CD4-positive, alpha-beta T cell treated with Interleukin-12 subunit alpha and Interleukin-12 subunit beta, for 1 hour (primary cell): ENCODE data around the gene SNX25.
A peak's percentile ranks its signal among the peaks of the same experiment; 100 is the strongest.
"Not testable (repeated sequence)": the region's sequence is repeated elsewhere in the genome, so short reads cannot be mapped to it uniquely, and the experiment has no call there.

Source experiments
- DNase-seq: peaks from one replicate; pipeline ENCODE4 v3.0.0-alpha.2; 2020

The SNX25 gene

DNA sequence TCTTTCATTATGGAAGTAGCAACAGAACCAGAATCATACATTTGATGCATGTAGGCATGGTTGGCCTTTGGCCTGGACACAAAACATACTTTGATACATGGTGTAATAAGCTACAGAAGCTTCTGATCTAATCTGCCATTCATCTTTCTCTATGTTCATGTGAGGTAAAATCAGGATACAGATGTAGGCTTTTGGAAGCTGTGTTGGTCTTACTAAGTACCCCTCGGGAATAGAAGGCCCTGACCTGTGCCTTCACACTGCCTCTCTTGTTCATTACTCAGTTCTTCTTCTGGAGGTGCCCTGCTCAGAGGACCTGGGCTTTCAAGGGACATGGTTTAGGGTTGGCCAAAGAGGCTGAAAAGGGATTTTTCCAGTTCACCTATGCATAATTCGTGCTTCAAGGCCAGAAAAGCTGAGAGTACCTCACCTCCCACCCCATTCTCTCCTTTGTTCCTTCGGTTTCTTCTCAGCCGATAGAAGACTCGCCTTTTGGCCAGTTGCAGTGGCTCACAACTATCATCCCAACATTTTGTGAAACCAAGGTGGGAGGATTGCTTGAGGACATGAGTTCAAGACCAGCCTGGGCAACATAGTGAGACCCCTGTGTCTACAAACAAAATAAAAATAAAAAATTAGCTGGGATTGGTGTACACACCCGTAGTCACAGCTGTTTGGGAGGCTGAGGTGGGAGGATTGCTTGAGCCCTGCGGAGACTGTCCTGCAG lies 25.9 kb downstream of the SNX25 start:
- DNase-seq, result no peak

DNA sequence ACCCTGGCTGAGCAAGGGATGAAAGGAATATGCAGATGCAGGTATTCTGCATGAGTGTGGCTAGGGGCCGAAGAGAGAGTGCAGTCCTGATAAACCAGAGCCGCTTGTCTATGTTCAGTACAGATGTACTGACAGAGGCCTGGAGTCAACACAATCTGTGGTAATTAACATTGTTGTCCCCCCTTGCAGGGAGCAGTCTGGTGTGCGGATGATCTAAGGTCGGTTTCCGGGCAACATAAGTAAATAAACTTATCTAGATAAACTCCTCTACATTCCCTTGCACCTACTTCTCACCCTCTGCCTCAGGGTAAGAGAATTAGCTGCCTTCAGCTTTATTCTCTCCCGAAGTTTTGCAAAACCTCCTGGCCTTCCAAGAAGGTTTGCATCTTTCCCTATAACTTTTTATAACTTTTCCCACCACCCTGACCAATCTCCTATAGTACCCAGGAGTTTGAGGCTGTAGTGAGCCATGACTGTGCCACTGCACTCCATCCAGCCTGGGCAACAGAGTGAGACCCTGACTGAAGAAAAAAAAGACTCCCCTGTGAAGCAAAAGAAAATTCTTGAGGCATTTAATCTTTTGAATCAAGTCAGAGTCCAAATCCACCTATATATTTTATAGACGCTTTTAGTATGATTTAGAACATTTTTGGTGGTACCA lies 26.6 kb downstream of the SNX25 start:
- DNase-seq, result no peak

- no peak for DNase-seq
Measured at GRCh38 chr4:185237175-185237574, 27.8 kb downstream of the SNX25 start.

GRCh38 chr4:185238215-185238681 lies 28.9 kb downstream of the SNX25 start:
- no peak for DNase-seq

GRCh38 chr4:185238750-185239149 lies 29.4 kb downstream of the SNX25 start:
- no peak for DNase-seq

- not testable (repeated sequence) for DNase-seq
Measured at GRCh38 chr4:185240486-185240885, 31.1 kb downstream of the SNX25 start.

GRCh38 chr4:185242749-185243533 lies 33.5 kb downstream of the SNX25 start:
- no peak for DNase-seq

DNA sequence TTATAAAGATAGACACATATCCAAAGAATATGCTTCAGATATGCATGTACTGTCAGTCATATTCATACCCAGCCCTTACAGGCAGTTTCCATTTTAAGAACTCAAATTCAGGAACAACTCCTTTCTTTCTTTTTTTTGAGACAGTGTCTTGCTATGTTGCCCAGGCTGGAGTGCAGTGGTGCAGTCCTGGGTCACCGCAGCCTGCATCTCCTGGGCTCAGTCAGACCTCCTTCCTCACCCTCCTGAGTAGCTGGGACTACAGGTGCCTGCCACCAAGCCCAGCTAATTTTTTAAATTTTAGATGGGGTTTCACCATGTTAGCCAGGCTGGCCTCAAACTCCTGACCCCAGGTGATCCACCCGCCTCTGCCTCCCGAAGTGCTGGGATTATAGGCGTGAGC lies 34.5 kb downstream of the SNX25 start:
- DNase-seq, result no peak

DNA sequence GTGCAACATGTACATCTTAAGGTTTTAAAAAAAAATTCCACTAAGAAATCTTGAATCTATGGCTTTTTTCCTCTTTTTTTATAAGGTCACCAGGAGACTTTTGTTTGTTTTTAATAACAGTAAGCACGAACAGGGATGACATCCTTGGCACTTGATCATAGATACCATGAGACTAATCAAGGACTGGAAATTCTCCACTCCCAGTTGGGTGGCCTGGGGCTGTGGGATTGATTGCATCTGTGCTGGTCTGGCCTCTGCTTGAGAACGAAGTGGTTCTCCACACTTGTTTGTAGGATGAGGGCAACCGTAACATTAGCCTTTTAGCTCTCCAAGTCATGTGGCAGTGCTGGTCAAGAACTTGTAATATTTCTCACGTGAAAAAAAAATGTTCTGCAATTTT lies 35.4 kb downstream of the SNX25 start:
- no peak for DNase-seq

- DNase-seq, result no peak
Measured at GRCh38 chr4:185246453-185246852, 37.1 kb downstream of the SNX25 start.

DNA sequence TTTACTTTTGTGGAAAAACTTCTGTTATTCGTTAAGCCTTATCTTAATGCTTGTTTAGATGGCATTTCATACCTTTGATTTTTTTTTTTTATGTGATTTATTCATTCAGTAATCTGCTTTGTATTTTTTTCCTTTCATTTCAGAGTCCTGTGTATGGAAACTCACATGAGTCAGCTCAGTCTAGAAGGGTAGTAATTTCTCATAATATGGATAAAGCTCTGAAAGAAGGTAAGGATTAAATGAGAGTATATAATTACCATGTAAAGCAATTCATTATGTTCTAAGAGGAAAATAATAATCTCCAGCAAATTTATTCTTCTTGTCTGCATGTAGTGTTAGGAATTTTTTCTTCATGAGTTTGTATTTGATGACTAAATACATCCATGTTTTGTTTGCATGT lies 37.8 kb downstream of the SNX25 start:
- DNase-seq, result no peak

DNA sequence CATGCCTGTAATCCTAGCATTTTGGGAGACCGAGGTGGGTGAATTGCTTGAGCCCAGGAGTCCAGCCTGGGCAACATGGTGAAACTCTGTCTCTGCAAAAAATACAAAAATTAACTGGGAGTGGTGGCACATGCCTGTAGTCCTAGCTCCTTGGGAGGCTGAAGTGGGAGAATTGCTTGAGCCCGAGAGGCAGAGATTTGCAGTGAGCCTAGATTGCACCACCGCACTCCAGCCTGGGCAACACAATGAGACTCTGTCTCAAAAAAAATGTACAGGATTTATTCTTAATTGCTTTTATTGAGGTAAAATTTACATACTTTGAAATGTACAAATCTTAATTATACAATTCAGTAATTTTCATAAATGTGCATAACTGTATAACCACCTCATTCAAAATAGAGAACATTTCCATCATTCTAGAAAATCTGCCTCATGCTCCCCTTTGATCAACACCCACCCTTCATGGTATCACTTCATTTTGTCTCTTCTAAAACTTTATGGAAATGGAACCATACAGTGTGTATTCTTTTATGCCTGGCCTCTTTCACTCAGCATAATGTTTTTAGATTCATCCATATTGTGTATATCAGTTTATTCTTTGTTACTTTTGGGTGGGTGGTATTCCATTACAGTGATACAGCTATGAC lies 39.1 kb downstream of the SNX25 start:
- DNase-seq, result no peak

GRCh38 chr4:185249105-185249504 lies 39.7 kb downstream of the SNX25 start:
- no peak for DNase-seq

DNA sequence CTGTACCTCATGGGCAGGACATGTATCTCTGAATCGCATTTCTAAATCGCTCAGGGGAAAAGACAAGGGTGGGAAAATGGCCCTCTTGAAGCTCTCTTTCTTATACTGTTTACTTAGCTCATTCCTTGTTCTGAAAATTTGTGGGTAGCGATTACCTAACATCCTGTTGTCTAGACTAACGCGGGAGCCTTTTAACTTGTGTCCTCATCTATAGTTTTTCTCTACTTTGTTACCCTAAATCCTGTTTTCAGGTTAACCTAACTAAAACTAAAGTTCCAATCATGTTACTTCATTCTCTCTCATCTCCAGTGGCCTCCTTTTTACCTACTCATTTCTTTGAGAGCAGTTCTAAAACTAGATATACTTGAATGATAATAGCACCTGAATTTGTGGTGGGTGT lies 45.0 kb downstream of the SNX25 start:
- DNase-seq, result peak; percentile 64

GRCh38 chr4:185255868-185256267 lies 46.5 kb downstream of the SNX25 start:
- DNase-seq, result peak; percentile 16

DNA sequence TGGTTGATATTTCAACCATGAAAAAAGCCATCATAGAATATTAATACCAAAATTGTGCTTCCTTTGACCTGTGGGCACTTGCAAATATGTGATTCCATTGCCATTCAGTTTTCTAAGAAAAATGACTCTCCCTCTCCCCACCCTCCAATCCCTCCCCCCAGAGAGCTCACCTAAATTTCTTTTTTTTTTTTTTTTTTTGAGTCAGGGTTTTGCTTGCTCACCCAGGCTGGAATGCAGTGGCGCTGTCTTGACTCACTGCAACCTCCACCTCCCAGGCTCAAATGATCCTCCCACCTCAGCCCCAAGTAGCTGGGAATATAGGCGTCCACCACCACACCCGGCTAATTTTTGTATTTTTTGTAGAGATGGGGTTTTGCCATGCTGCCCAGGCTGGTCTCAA lies 47.0 kb downstream of the SNX25 start:
- no peak for DNase-seq

DNA sequence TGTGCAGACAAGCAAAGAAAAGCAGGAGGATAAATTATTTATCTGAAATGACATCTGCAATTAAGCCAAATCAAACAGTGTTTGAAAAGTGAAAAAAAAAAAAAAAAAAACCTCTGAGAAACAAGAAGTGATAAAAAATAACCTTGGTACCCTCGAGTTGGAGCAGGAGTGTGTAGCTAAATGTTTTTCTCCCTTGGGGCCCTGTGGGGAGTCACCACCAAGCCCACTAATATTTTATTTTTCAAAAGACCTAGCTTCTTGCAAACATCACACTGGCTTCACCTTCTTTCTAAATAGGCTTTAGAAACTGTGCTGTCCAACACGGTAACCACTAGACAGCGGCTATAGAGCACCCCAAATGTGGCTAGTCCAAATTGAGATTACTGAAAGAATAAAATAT lies 47.7 kb downstream of the SNX25 start:
- DNase-seq, result no peak

GRCh38 chr4:185257694-185258093 lies 48.3 kb downstream of the SNX25 start:
- DNase-seq, result no peak

GRCh38 chr4:185258741-185259140 lies 49.3 kb downstream of the SNX25 start:
- DNase-seq, result peak; percentile 35

GRCh38 chr4:185259719-185260118 lies 50.3 kb downstream of the SNX25 start:
- DNase-seq, result no peak

- no peak for DNase-seq
Measured at GRCh38 chr4:185261946-185262345, 52.5 kb downstream of the SNX25 start.

- no peak for DNase-seq
Measured at GRCh38 chr4:185263419-185263818, 54.0 kb downstream of the SNX25 start.

GRCh38 chr4:185265942-185266341 lies 56.5 kb downstream of the SNX25 start:
- DNase-seq, result peak; percentile 17
